GM19239 (cell line): Measurements from ENCODE around the gene KLK15.

Experiments used
- DNase-seq: peaks from one replicate; pipeline ENCODE4 v3.0.0; 2011; ENCODE audit warnings: low spot score; ENCODE audit not compliant: insufficient read length
- FAIRE-seq: peaks from 2 replicates; lab custom pipeline; 2011; peaks lifted over from hg19 to GRCh38; lab: Jason Lieb, UNC

Gene KLK15

DNA sequence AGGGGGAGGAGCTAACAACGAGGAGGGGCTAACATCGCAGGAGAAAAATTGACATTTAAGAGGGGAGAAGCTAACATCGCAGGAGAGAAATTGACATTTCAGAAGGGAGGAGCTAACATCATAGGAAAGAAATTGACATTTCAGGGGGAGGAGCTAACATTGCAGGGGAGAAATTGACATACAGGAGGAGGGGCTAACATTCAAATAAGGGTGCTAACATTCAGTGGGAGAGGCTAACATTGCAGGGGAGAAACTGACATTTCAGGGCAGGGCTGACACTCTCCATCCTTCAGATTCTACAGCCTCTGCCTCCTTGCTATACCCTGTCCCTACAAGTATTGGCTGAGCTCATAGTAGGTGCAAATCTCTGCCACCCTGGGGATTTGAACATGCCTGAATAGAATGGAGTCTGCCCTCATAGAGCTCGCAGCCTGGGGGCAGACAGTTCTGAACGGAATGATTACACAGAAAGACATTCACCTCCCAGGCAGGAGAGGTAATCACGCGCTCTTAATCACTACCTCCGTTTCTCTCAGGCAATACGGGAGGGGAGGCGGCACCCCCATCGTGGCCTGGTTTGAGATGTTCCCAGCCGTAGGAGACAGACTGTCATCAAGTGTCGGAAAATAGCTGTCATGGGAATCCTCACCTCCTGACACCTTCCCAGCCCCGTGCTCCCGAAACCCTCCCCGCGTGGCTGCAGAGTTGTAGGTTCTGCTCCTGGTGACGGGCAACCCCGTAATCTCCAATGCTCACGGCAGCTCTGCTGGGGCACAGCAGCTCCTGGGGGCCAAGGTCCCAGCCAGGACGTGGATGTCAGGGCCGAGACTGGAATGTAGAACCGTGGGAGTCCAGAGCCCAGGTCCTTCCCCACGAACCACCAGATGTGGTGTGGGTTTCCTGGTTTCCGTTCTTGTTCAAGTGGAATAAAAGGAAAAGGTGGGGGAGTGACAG is 53.6 kb downstream of the KLK15 start:
- no peak for DNase-seq
- FAIRE-seq: no peak

- no peak for DNase-seq
- no peak for FAIRE-seq
Measured at GRCh38 chr19:50778906-50779430, 54.4 kb downstream of the KLK15 start.

DNA sequence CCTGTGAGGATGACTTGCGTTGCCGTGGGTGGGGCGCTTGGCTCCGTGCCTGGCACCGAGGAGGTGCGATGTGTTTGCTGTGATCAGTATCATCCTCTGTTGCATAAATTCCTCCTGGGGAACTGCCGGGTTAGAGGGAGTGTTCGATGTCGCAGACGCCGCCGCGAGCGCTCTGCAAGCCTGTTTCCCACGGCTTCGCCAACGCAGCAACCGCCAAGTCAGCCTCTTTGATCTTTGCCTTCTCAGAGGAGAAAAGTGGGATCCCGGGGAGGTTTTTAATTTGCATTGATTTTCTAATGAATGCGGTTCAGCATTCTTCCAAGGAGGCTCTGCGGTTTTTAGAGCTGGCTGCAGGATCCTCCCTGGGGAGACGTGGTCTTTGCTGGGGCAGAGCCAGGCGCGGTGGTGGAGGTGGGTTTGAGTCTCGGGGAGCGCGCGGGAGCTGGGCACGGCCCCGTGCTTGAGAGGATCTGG is 55.5 kb downstream of the KLK15 start:
- no peak for FAIRE-seq
- DNase-seq: no peak

DNA sequence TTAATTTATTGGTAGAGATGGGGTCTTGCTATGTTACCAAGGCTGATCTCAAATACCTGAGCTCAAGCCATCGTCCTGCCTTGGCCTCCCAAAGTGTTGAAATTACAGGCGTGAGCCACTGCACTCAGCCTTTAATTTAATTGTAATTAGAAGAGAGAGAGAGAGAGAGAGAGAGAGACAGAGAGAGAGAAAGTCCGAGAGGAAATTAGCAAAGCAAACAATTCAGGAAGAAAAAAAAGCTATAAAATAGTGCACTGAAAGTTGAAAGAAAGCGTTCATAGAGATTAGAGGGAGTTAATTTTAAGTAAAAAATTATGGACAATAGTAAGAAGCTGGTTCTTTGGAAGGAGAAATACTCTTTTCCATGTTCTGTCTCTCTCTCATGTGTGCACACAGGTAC is 56.1 kb downstream of the KLK15 start:
- FAIRE-seq (no peak), DNase-seq (no peak)

DNA sequence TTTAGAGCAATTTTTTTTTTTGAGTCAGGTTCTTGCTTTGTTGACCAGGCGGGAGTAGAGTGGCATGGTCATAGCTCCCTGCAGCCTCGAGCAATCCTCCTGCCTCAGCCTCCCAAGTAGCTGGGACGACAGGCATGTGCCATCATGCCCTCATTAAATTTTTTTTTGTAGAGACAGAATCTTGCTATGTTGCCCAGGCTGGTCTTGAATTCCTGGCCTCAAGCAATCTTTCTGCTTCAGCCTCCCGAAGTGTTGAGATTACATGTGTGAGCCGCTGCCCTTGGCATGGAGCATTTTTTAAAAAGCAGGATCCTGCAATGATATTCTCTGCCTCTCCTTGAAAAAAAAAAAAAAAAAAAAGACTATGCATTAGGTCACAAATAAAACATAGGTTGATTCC is 57.2 kb downstream of the KLK15 start:
- FAIRE-seq: no peak
- DNase-seq: no peak
